ENCODE results near the gene TCF20.

DNA sequence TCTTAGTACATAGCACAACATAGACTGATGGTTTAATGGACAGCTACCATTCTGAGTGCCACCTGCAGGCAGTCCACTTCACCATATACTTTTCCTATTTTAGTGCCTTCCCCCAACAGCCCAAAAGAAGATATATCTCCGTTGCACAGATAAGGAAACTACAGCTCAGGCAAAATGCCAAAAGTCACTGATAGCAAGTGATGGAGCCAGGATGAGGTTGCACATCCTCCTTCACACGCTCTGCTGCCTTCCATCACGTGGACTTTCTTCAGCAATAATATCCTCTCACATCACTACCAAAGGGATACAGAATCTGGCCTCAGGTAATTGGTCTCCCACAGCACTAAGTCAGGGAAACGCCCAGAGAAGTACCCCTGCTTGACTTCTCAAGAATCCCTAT, 7.5 kb downstream of the TCF20 start:
- TF ChIP-seq, protein P1, sequence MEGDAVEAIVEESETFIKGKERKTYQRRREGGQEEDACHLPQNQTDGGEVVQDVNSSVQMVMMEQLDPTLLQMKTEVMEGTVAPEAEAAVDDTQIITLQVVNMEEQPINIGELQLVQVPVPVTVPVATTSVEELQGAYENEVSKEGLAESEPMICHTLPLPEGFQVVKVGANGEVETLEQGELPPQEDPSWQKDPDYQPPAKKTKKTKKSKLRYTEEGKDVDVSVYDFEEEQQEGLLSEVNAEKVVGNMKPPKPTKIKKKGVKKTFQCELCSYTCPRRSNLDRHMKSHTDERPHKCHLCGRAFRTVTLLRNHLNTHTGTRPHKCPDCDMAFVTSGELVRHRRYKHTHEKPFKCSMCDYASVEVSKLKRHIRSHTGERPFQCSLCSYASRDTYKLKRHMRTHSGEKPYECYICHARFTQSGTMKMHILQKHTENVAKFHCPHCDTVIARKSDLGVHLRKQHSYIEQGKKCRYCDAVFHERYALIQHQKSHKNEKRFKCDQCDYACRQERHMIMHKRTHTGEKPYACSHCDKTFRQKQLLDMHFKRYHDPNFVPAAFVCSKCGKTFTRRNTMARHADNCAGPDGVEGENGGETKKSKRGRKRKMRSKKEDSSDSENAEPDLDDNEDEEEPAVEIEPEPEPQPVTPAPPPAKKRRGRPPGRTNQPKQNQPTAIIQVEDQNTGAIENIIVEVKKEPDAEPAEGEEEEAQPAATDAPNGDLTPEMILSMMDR (IDR thresholded peaks at IDR 0.05), result no peak
- no peak for TF ChIP-seq POLR2A (IDR thresholded peaks at IDR 0.05)

Data from uterus (tissue), 2 donors.